ENCODE measurements around the gene GPX3. TPM values are rescaled to one million over a fixed set of nuclear protein-coding genes. Genes with fewer than 3 reads are reported as not detected.
A peak's percentile ranks its signal among the peaks of the same experiment; 100 is the strongest.

GPX3 gene
- total RNA-seq, 4 donors from 2014 or later: 2,730 to 12,549 (median 7,201) TPM

- H3K4me1 ChIP-seq: peaks cover 29 to 58% of the 10 kb centered on the region in 2 donors
- H3K4me3 ChIP-seq (replicated peaks in 1 of 3): no peak overlapping the region
- no peaks in the 10 kb centered on the region for H3K9me3 ChIP-seq
- WGBS, 2 donors: 90 to 91% methylated on average over 9 of the region's 9 CpGs
- H3K36me3 ChIP-seq: no peaks in the 10 kb centered on the region
- intact Hi-C loops (cut with DNase I): loop anchor here (5.0 kb wide), 2 partner anchors 44 to 159 kb away; no protein-coding TSS in a partner anchor
- peak overlapping the region in 2 of 3 donors; percentile 7 to 79 for H3K27ac ChIP-seq
- no peak for DNase-seq
- H3K27me3 ChIP-seq: no peaks in the 10 kb centered on the region
- no peak for TF ChIP-seq POLR2A (IDR thresholded peaks at IDR 0.05)
- TF ChIP-seq CTCF (IDR thresholded peaks at IDR 0.05): no peak
These were observed 17.5 kb upstream of the GPX3 start for GRCh38 chr5:151002681-151003502.

- Histone ChIP-seq H3K4me1 (peaks cover 29 to 62% of the 10 kb centered on the region in 2 donors), H3K9me3 (no peaks in the 10 kb centered on the region), H3K27ac (peak overlapping the region; percentile 7 to 79 (median 21)), H3K4me3 (replicated peaks in 1 of 3) (no peak overlapping the region), H3K36me3 (no peaks in the 10 kb centered on the region), H3K27me3 (no peaks in the 10 kb centered on the region)
- intact Hi-C loops (cut with DNase I): loop anchor here (5.0 kb wide), 2 partner anchors 44 to 159 kb away; no protein-coding TSS in a partner anchor
- no peak for DNase-seq
- 94 to 97% methylated on average over 3 of the region's 3 CpGs for WGBS, 2 donors
- TF ChIP-seq CTCF (IDR thresholded peaks at IDR 0.05) (no peak), POLR2A (IDR thresholded peaks at IDR 0.05) (no peak)
These were observed 16.9 kb upstream of the GPX3 start for GRCh38 chr5:151003503-151003860.

- 69 to 74% methylated on average over 2 of the region's 2 CpGs for WGBS, 2 donors
- intact Hi-C loops (cut with DNase I): loop anchor here (5.0 kb wide), 2 partner anchors 43 to 158 kb away; no protein-coding TSS in a partner anchor
- no peaks in the 10 kb centered on the region for H3K9me3 ChIP-seq
- peak overlapping the region in 2 of 3 donors; percentile 76 to 79 for H3K27ac ChIP-seq
- peaks cover 29 to 60% of the 10 kb centered on the region in 2 donors for H3K4me1 ChIP-seq
- H3K27me3 ChIP-seq: no peaks in the 10 kb centered on the region
- no peaks in the 10 kb centered on the region for H3K36me3 ChIP-seq
- no peak for DNase-seq
- TF ChIP-seq POLR2A (IDR thresholded peaks at IDR 0.05) (no peak), CTCF (IDR thresholded peaks at IDR 0.05) (no peak)
- H3K4me3 ChIP-seq (replicated peaks in 1 of 3): no peak overlapping the region
These were observed 15.9 kb upstream of the GPX3 start for GRCh38 chr5:151004499-151004898.

GRCh38 chr5:151005187-151005949 is 15.0 kb upstream of the GPX3 start:
- 75 to 79% methylated on average over 5 of the region's 5 CpGs for WGBS, 2 donors
- peaks cover 25 to 52% of the 10 kb centered on the region in 2 donors for H3K4me1 ChIP-seq
- H3K36me3 ChIP-seq: no peaks in the 10 kb centered on the region
- TF ChIP-seq POLR2A (IDR thresholded peaks at IDR 0.05) (no peak), CTCF (IDR thresholded peaks at IDR 0.05) (no peak)
- H3K27ac ChIP-seq: peak overlapping the region; percentile 51 to 79 (median 76)
- no peaks in the 10 kb centered on the region for H3K9me3 ChIP-seq
- no peaks in the 10 kb centered on the region for H3K27me3 ChIP-seq
- DNase-seq: peak; percentile 37 to 45
- intact Hi-C loops (cut with DNase I): no loop called here
- no peak overlapping the region for H3K4me3 ChIP-seq (replicated peaks in 1 of 3)

All from thyroid gland (tissue), 4 donors.